GM23248 (cell line): ENCODE results near the gene MAP2K5.

Source experiments
- EZH2 ChIP-seq: fragments of 200-600 bp; sonication (generic); IDR thresholded peaks from 2 replicates; pipeline ENCODE4 v1.6.1; 2018; ENCODE audit warnings: antibody characterized with exemption, mild to moderate bottlenecking; ENCODE audit not compliant: insufficient read depth, poor library complexity, severe bottlenecking
- EZH2phosphoT487 ChIP-seq: fragments of 200-600 bp; sonication (generic); IDR thresholded peaks from 2 replicates; pipeline ENCODE4 v1.6.1; 2018; ENCODE audit warnings: antibody characterized with exemption, moderate library complexity, mild to moderate bottlenecking, low read depth; ENCODE audit not compliant: insufficient read depth

DNA sequence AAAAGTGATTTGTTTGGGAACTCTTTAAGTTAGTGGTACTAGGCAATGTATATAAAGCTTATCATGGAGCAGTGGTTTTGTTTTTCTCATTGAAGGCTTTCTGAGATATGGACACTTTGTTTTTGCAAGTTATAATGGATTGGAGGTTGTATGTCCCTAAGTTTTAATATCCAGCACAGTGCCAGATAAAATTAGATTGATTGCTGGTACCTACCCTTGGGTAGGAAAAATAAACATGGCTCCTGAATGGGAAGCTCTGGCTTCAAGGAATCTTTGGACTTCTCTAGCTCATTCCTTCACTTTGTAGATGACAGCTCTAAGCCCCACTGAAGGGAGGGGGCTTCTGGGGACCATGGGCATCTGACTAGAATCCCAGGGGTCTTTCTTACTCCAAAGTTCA lies 201.1 kb downstream of the MAP2K5 start:
- TF ChIP-seq EZH2 (no peak), EZH2phosphoT487 (no peak)
